Progenitor cell of endocrine pancreas (in vitro differentiated cells): ENCODE data around the gene CDH4. TPM values are rescaled to one million over a fixed set of nuclear protein-coding genes. Genes with fewer than 3 reads are reported as not detected.

Experiments
- DNase-seq: peaks from one replicate; pipeline ENCODE4 v3.0.0; 2021; ENCODE audit warnings: low spot score; ENCODE audit not compliant: unreplicated experiment
- H3K27ac Mint-ChIP-seq: 2 replicates; pipeline ENCODE4 v1.8.0; 2021; ENCODE audit warnings: mild to moderate bottlenecking, moderate library complexity, mixed read lengths
- H3K27me3 Mint-ChIP-seq: 2 replicates; pipeline ENCODE4 v1.8.0; 2021; ENCODE audit warnings: mixed read lengths
- H3K36me3 Mint-ChIP-seq: 2 replicates; pipeline ENCODE4 v1.8.0; 2022; ENCODE audit warnings: mixed read lengths; ENCODE audit not compliant: insufficient read depth
- H3K4me1 Mint-ChIP-seq: 2 replicates; pipeline ENCODE4 v1.8.0; 2021; ENCODE audit warnings: low read depth, mixed read lengths
- H3K4me3 Mint-ChIP-seq: 2 replicates; pipeline ENCODE4 v1.8.0; 2021; ENCODE audit warnings: low read depth, mild to moderate bottlenecking, moderate library complexity, mixed read lengths
- H3K9me3 Mint-ChIP-seq: 2 replicates; pipeline ENCODE4 v1.8.0; 2021; ENCODE audit warnings: low read depth, mixed read lengths
- CTCF ChIP-seq: fragments of 200-600 bp; sonication (generic); IDR thresholded peaks from one replicate; pipeline ENCODE4 v1.5.0; 2021; ENCODE audit warnings: antibody characterized with exemption, mild to moderate bottlenecking; ENCODE audit not compliant: unreplicated experiment
- long read RNA-seq: library from polyadenylated mRNA; unstranded; transcript quantifications from one replicate; pipeline ENCODE4 v2.0.0, GENCODE V29; 2020
- total RNA-seq: library from RNA; stranded (reverse); gene quantifications from 2 replicates; pipeline ENCODE4 v1.2.1, GENCODE V29; 2021

The CDH4 gene
- total RNA-seq, result 0.38 and 0.43 TPM in 2 replicates
- long read RNA-seq, result 0 reads

DNA sequence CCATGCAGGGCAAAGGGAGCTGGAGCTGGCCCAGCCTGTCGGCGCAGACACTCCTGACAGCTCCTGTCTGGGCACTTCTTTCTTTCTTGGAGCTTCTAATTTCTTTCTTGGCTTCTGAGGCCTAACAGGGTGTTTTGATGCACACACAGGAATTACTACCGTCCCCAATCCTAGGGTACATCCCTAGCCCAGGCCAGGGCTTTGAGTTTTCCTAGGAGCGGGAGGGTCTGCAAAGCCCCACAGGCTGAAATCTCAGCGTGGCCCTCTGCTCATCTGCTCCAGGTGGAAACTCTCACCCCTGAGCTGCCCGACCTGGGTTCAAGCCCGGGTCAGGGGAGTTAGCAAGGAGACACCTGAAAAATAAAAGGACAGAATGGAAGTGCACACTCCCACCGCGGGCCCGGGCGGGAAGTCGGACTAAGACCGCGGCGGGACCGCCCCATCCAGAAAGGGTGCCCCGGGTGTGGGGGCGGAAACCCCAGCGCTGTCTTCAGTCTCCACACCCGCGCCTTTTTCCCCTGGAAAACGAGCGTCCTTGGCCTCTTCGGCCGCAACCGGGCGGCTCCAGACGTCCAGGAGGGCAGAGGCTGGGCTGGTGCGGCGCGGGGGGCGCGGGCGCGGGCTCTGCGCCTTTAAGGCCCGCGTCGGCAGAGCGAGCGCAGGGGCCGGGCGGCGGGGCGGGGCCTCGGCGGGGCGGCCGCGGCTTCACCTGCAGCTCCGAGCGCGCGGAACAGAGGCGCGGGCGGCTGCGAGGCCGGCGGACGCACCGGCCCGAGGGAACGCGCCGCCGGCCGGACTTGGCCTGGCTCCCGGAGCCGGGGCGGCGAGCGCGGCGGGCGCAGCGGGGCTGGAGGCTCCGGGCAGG is at the start of gene CDH4:
Gene CDH4 (plus strand): TSS at position 733 of the 865 bp plus-strand sequence.
- Mint-ChIP-seq H3K27me3 (peaks cover 78% of the 10 kb centered on the region), H3K4me3 (peak within 1 kb of the TSS; percentile 61), H3K27ac (no peak within 1 kb of the TSS), H3K4me1 (peaks cover 2% of the 10 kb centered on the region), H3K36me3 (no peaks in the 10 kb centered on the region), H3K9me3 (no peaks in the 10 kb centered on the region)
- TF ChIP-seq CTCF, result no peak
- DNase-seq, result peak; percentile 33

- Mint-ChIP-seq H3K27ac (no peak overlapping the region), H3K9me3 (peaks cover 6% of the 10 kb centered on the region), H3K27me3 (peaks cover 57% of the 10 kb centered on the region), H3K36me3 (no peaks in the 10 kb centered on the region), H3K4me3 (no peak overlapping the region), H3K4me1 (no peaks in the 10 kb centered on the region)
- no peak for DNase-seq
- TF ChIP-seq CTCF, result no peak
These were observed 48.7 kb upstream of the CDH4 start for GRCh38 chr20:61203320-61203719.

DNA sequence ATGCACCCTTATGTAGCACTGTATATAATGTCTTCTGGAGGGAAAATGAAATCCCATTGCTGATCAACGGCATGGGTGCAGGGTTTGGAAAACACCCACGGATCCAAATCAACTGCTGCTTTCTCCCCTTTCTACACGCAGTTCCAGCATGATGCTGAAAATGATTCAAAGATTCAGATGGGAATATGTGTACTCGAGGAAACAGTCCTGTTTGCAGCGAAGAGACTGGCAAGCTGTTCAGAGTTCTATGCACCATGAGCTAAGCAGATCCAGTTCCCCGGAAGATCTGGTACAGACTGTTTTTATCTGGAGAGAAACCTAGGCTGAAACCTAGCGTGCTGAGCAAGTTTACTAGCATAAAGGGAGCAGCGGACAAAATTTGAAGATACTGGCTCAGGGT is 47.9 kb upstream of the CDH4 start:
- no peak for TF ChIP-seq CTCF
- H3K9me3 Mint-ChIP-seq, result peaks cover 6% of the 10 kb centered on the region
- no peak for DNase-seq
- no peaks in the 10 kb centered on the region for H3K36me3 Mint-ChIP-seq
- H3K27ac Mint-ChIP-seq, result no peak overlapping the region
- H3K4me1 Mint-ChIP-seq, result no peaks in the 10 kb centered on the region
- H3K4me3 Mint-ChIP-seq, result no peak overlapping the region
- H3K27me3 Mint-ChIP-seq, result peaks cover 48% of the 10 kb centered on the region

- H3K27ac Mint-ChIP-seq, result no peak overlapping the region
- TF ChIP-seq CTCF, result no peak
- no peak for DNase-seq
- H3K9me3 Mint-ChIP-seq, result peaks cover 6% of the 10 kb centered on the region
- H3K36me3 Mint-ChIP-seq, result no peaks in the 10 kb centered on the region
- no peaks in the 10 kb centered on the region for H3K4me1 Mint-ChIP-seq
- no peak overlapping the region for H3K4me3 Mint-ChIP-seq
- peaks cover 43% of the 10 kb centered on the region for H3K27me3 Mint-ChIP-seq
These were observed 46.3 kb upstream of the CDH4 start for GRCh38 chr20:61205769-61206168.

DNA sequence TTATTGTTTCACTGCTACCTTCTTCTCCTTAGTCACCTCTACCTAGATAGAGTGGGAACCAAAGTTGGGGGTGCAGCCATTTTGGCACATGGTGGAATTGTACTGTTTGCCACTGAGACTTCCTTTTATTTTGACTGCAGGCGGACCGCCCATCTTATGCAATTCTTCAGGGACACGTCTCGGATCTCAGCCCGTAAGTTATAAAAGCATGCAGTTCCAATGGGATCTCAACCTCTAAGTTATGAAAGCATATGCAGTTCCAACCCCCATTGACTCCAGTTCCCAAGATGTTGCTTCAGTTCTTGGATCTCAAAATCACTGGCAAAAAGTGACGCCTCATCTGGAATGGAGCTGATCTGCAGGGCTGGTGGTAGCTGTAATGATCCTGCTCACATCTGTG is 41.2 kb upstream of the CDH4 start:
- Mint-ChIP-seq H3K9me3 (no peaks in the 10 kb centered on the region), H3K36me3 (no peaks in the 10 kb centered on the region), H3K27ac (no peak overlapping the region), H3K27me3 (peaks cover 46% of the 10 kb centered on the region), H3K4me3 (no peak overlapping the region), H3K4me1 (no peaks in the 10 kb centered on the region)
- no peak for DNase-seq
- TF ChIP-seq CTCF, result no peak
